ENCODE data around the gene WWC1. TPM values are rescaled to one million over a fixed set of nuclear protein-coding genes. Genes with fewer than 3 reads are reported as not detected.
A peak's percentile ranks its signal among the peaks of the same experiment; 100 is the strongest.

WWC1 gene
- total RNA-seq, 1 experiment from 2014 or later, result 97.7 TPM

- H4K20me1 ChIP-seq (ENCODE audit: insufficient read depth), result peaks cover 4% of the 10 kb centered on the region
- H3K27ac ChIP-seq, result peak overlapping the region; percentile 85
- peaks cover 73% of the 10 kb centered on the region for H3F3A ChIP-seq (ENCODE audit: insufficient read depth, low read depth)
- POLR2A ChIA-PET (ENCODE audit: unreplicated experiment), result interaction anchor here (0.5 to 1.2 kb wide), 8 partner anchors 9 to 94 kb away, joined by 3 to 6 read pairs (median 6); no protein-coding TSS in a partner anchor
- H3K9me3 ChIP-seq (ENCODE audit: insufficient read depth, low read depth), result no peaks in the 10 kb centered on the region
- H3K4me1 ChIP-seq (replicated peaks; ENCODE audit: insufficient read depth), result peaks cover 86% of the 10 kb centered on the region
- peaks cover 98% of the 10 kb centered on the region for H3K79me2 ChIP-seq (ENCODE audit: low read depth)
- CTCF ChIA-PET, result interaction anchor here (0.7 to 1.2 kb wide), 2 partner anchors 33 to 71 kb away, joined by 3 read pairs; no protein-coding TSS in a partner anchor
- peak overlapping the region; percentile 77 for H3K4me2 ChIP-seq
- intact Hi-C loops (cut with micrococcal nuclease; ENCODE audit: unreplicated experiment), result loop anchor here (1.0 to 10.0 kb wide), 7 partner anchors 20 to 1839 kb away; no protein-coding TSS in a partner anchor
- TF ChIP-seq CTCF (conservative IDR thresholded peaks at IDR 0.05) (no peak), EZH2 (IDR thresholded peaks at IDR 0.05; ENCODE audit: low read depth) (no peak)
- H3K27me3 ChIP-seq (ENCODE audit: insufficient read depth, low read depth), result no peaks in the 10 kb centered on the region
- BruUV-seq (replicated peaks), result TSS peak; percentile 45
- no peaks in the 10 kb centered on the region for H3K9me2 ChIP-seq (ENCODE audit: insufficient read depth)
- H3K4me3 ChIP-seq, result peak overlapping the region; percentile 33; the same call in 1 of the 2 replicates
- H3K36me3 ChIP-seq (ENCODE audit: low read depth), result no peaks in the 10 kb centered on the region
- H2AFZ ChIP-seq, result no peak overlapping the region
- no peak for DNase-seq
Measured at GRCh38 chr5:168315416-168316138, 24.1 kb downstream of the WWC1 start.

GRCh38 chr5:168316139-168316578 lies 24.7 kb downstream of the WWC1 start:
- H3K4me3 ChIP-seq, result peak overlapping the region; percentile 33; the same call in 1 of the 2 replicates
- peak overlapping the region; percentile 77 for H3K4me2 ChIP-seq
- TF ChIP-seq CTCF (conservative IDR thresholded peaks at IDR 0.05) (no peak), EZH2 (IDR thresholded peaks at IDR 0.05; ENCODE audit: low read depth) (no peak)
- DNase-seq, result peak; percentile 80 to 96
- H4K20me1 ChIP-seq (ENCODE audit: insufficient read depth), result peaks cover 4% of the 10 kb centered on the region; the same call in 1 of the 2 replicates
- BruUV-seq (replicated peaks), result no TSS peak
- H3K4me1 ChIP-seq (replicated peaks; ENCODE audit: insufficient read depth), result peaks cover 80% of the 10 kb centered on the region
- no peak overlapping the region for H2AFZ ChIP-seq
- H3K79me2 ChIP-seq (ENCODE audit: low read depth), result peaks cover 98% of the 10 kb centered on the region
- peaks cover 70% of the 10 kb centered on the region for H3F3A ChIP-seq (ENCODE audit: insufficient read depth, low read depth)
- intact Hi-C loops (cut with micrococcal nuclease; ENCODE audit: unreplicated experiment), result loop anchor here (1.0 to 10.0 kb wide), 7 partner anchors 21 to 1839 kb away; no protein-coding TSS in a partner anchor
- H3K27ac ChIP-seq, result peak overlapping the region; percentile 85
- POLR2A ChIA-PET (ENCODE audit: unreplicated experiment), result interaction anchor here (0.7 to 0.9 kb wide), 3 partner anchors 14 to 49 kb away, joined by 3 to 6 read pairs (median 4); no protein-coding TSS in a partner anchor
- H3K9me3 ChIP-seq (ENCODE audit: insufficient read depth, low read depth), result no peaks in the 10 kb centered on the region
- H3K9me2 ChIP-seq (ENCODE audit: insufficient read depth), result no peaks in the 10 kb centered on the region
- H3K36me3 ChIP-seq (ENCODE audit: low read depth), result no peaks in the 10 kb centered on the region
- CTCF ChIA-PET, result interaction anchor here (0.6 to 1.2 kb wide), 2 partner anchors 24 to 32 kb away, joined by 3 read pairs; no protein-coding TSS in a partner anchor
- no peaks in the 10 kb centered on the region for H3K27me3 ChIP-seq (ENCODE audit: insufficient read depth, low read depth)

GRCh38 chr5:168317096-168317520 lies 25.7 kb downstream of the WWC1 start:
- TF ChIP-seq EZH2 (IDR thresholded peaks at IDR 0.05; ENCODE audit: low read depth) (no peak), CTCF (conservative IDR thresholded peaks at IDR 0.05) (no peak)
- Histone ChIP-seq H3F3A (ENCODE audit: insufficient read depth, low read depth) (peaks cover 67% of the 10 kb centered on the region), H3K9me3 (ENCODE audit: insufficient read depth, low read depth) (no peaks in the 10 kb centered on the region), H3K4me1 (replicated peaks; ENCODE audit: insufficient read depth) (peaks cover 78% of the 10 kb centered on the region), H3K36me3 (ENCODE audit: low read depth) (no peaks in the 10 kb centered on the region), H3K9me2 (ENCODE audit: insufficient read depth) (no peaks in the 10 kb centered on the region), H3K4me3 (peak overlapping the region; percentile 33; the same call in 1 of the 2 replicates), H2AFZ (no peak overlapping the region), H4K20me1 (ENCODE audit: insufficient read depth) (peaks cover 4% of the 10 kb centered on the region; the same call in 1 of the 2 replicates), H3K27me3 (ENCODE audit: insufficient read depth, low read depth) (no peaks in the 10 kb centered on the region), H3K79me2 (ENCODE audit: low read depth) (peaks cover 98% of the 10 kb centered on the region), H3K4me2 (peak overlapping the region; percentile 77), H3K27ac (peak overlapping the region; percentile 85)
- DNase-seq, result peak in 1 of 2 experiments; percentile 41
- intact Hi-C loops (cut with micrococcal nuclease; ENCODE audit: unreplicated experiment), result loop anchor here (1.0 to 10.0 kb wide), 6 partner anchors 8 to 1838 kb away; no protein-coding TSS in a partner anchor
- ChIA-PET CTCF (interaction anchor here (0.9 kb wide), 1 partner anchor 26 kb away, joined by 4 read pairs; the partner anchor contains the start of gene WWC1), POLR2A (ENCODE audit: unreplicated experiment) (interaction anchor here (0.6 kb wide), 2 partner anchors 27 to 84 kb away, joined by 3 to 7 read pairs; no protein-coding TSS in a partner anchor)
- no TSS peak for BruUV-seq (replicated peaks)

Measured in PC-9 (cell line).